ENCODE results near the gene PDZRN3. TPM values are rescaled to one million over a fixed set of nuclear protein-coding genes. Genes with fewer than 3 reads are reported as not detected.

Gene PDZRN3
- total and polyA plus RNA-seq, 2 donors (not counting 3 experiments of a cell fraction or from before 2014, with no cell fraction given) = not detected

GRCh38 chr3:73461547-73461946 lies 163.2 kb downstream of the PDZRN3 start:
- H3K4me3 ChIP-seq (replicated peaks in 1 of 3; ENCODE audit: insufficient read depth in 1 of 3, low read depth in 1 of 3, low read length in 3 of 3) = no peak overlapping the region
- no peaks in the 10 kb centered on the region for H3K9me1 ChIP-seq (replicated peaks; ENCODE audit: control insufficient read depth, extremely low read depth, insufficient read depth, low read length)
- TF ChIP-seq GATA2 (IDR thresholded peaks at IDR 0.05; ENCODE audit: insufficient read depth, insufficient read length, low read depth, low read length) = no peak
- intact Hi-C loops (cut with micrococcal nuclease) (no loop called here), dilution Hi-C loops (cut with MboI; ENCODE audit: extremely low pct_ligation_motif_present, low sequenced_read_pairs) (no loop called here)
- no peaks in the 10 kb centered on the region for H3K79me2 ChIP-seq (ENCODE audit: control insufficient read depth, insufficient read depth, low read length)
- no peak overlapping the region for H3K4me2 ChIP-seq (ENCODE audit: insufficient read depth, low read length)
- no TSS peak for BruUV-seq (replicated peaks)
- no peaks in the 10 kb centered on the region for H3K9me3 ChIP-seq (replicated peaks; ENCODE audit: control insufficient read depth, insufficient read depth, low read length)
- no peaks in the 10 kb centered on the region for H4K20me1 ChIP-seq (replicated peaks; ENCODE audit: control insufficient read depth, extremely low read depth, insufficient read depth, low read length)
- no peak overlapping the region for H3K27ac ChIP-seq (ENCODE audit: insufficient read depth, low read depth, low read length)
- ChIA-PET CTCF (interaction anchor here (1.9 kb wide), 1 partner anchor 47 kb away, joined by 4 read pairs; no protein-coding TSS in a partner anchor), POLR2A (no interaction called here)
- no peaks in the 10 kb centered on the region for H3K36me3 ChIP-seq (ENCODE audit: control insufficient read depth in 2 of 2, extremely low read depth in 1 of 2, insufficient read depth in 2 of 2, low read length in 2 of 2)
- H3K4me1 ChIP-seq (ENCODE audit: control insufficient read depth, extremely low read depth, insufficient read depth, low read length) = no peaks in the 10 kb centered on the region
- FAIRE-seq (no peak), DNase-seq (ENCODE audit: low read depth, low spot score) (no peak)
- H3K9ac ChIP-seq (replicated peaks; ENCODE audit: extremely low read depth, insufficient read depth, low read length) = no peak overlapping the region
- H2AFZ ChIP-seq (ENCODE audit: low read depth, low read length) = no peak overlapping the region
- H3K27me3 ChIP-seq (ENCODE audit: control insufficient read depth in 2 of 2, insufficient read depth in 2 of 2, low read length in 2 of 2) = no peaks in the 10 kb centered on the region

- H3K4me3 ChIP-seq (replicated peaks in 1 of 3; ENCODE audit: insufficient read depth in 1 of 3, low read depth in 1 of 3, low read length in 3 of 3) = no peak overlapping the region
- dilution Hi-C loops (cut with MboI; ENCODE audit: extremely low pct_ligation_motif_present, low sequenced_read_pairs) = no loop called here
- no peaks in the 10 kb centered on the region for H3K9me1 ChIP-seq (replicated peaks; ENCODE audit: control insufficient read depth, extremely low read depth, insufficient read depth, low read length)
- no peak overlapping the region for H2AFZ ChIP-seq (ENCODE audit: low read depth, low read length)
- BruUV-seq (replicated peaks) = no TSS peak
- no peak overlapping the region for H3K9ac ChIP-seq (replicated peaks; ENCODE audit: extremely low read depth, insufficient read depth, low read length)
- ChIA-PET POLR2A (no interaction called here), CTCF (no interaction called here)
- no peaks in the 10 kb centered on the region for H4K20me1 ChIP-seq (replicated peaks; ENCODE audit: control insufficient read depth, extremely low read depth, insufficient read depth, low read length)
- DNase-seq (ENCODE audit: low read depth, low spot score) (no peak), FAIRE-seq (no peak)
- H3K4me2 ChIP-seq (ENCODE audit: insufficient read depth, low read length) = no peak overlapping the region
- no peak overlapping the region for H3K27ac ChIP-seq (ENCODE audit: insufficient read depth, low read depth, low read length)
- intact Hi-C loops (cut with micrococcal nuclease) = no loop called here
- no peaks in the 10 kb centered on the region for H3K36me3 ChIP-seq (ENCODE audit: control insufficient read depth in 2 of 2, extremely low read depth in 1 of 2, insufficient read depth in 2 of 2, low read length in 2 of 2)
- no peaks in the 10 kb centered on the region for H3K27me3 ChIP-seq (ENCODE audit: control insufficient read depth in 2 of 2, insufficient read depth in 2 of 2, low read length in 2 of 2)
- TF ChIP-seq MAX (IDR thresholded peaks at IDR 0.05; ENCODE audit: insufficient read depth, insufficient read length) = no peak
- no peaks in the 10 kb centered on the region for H3K4me1 ChIP-seq (ENCODE audit: control insufficient read depth, extremely low read depth, insufficient read depth, low read length)
- no peaks in the 10 kb centered on the region for H3K79me2 ChIP-seq (ENCODE audit: control insufficient read depth, insufficient read depth, low read length)
- H3K9me3 ChIP-seq (replicated peaks; ENCODE audit: control insufficient read depth, insufficient read depth, low read length) = no peaks in the 10 kb centered on the region
Observed at GRCh38 chr3:73459711-73460110, 165.0 kb downstream of the PDZRN3 start.
